ENCODE results near the gene ADGRG1.

DNA sequence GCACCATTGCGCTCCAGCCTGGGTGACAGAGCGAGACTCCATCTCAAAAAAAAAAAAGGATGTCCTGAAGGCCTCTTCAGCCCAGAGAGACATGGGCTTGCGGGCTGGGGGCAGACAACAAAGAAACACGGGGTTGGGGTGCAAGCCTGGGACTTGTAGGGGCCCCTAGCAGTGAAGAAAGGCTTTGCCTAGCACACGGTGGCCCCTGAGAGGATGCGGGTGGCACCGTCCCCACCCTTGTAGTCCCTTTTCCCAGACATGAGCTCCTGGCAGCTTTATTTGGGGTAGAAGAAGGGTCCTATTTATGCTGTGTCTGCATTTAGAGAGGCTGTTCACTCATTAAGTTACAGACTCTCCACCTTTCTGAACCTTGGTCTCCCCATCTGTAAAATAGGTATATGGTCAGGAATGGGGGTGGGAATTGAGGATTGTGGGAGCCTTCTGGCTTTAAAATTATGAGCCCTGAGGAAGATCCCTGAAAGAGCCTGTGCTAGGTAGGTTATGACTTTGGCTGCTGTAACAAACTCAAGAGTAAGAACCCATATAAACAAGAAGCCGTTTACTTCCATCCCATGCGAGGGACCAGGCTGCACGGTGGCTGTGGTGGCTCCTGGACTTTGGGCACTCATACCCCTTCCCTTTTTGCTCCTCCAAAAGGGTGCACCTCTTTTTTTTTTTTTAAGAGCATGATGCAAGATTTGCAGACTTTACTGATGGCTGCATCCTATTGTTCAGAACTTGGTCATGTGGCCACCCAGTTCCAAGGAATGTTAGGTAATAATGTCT lies 20.6 kb upstream of the ADGRG1 start:
- TF ChIP-seq, protein P1, sequence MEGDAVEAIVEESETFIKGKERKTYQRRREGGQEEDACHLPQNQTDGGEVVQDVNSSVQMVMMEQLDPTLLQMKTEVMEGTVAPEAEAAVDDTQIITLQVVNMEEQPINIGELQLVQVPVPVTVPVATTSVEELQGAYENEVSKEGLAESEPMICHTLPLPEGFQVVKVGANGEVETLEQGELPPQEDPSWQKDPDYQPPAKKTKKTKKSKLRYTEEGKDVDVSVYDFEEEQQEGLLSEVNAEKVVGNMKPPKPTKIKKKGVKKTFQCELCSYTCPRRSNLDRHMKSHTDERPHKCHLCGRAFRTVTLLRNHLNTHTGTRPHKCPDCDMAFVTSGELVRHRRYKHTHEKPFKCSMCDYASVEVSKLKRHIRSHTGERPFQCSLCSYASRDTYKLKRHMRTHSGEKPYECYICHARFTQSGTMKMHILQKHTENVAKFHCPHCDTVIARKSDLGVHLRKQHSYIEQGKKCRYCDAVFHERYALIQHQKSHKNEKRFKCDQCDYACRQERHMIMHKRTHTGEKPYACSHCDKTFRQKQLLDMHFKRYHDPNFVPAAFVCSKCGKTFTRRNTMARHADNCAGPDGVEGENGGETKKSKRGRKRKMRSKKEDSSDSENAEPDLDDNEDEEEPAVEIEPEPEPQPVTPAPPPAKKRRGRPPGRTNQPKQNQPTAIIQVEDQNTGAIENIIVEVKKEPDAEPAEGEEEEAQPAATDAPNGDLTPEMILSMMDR (conservative IDR thresholded peaks at IDR 0.05) = no peak
- TF ChIP-seq EZH2 (IDR thresholded peaks at IDR 0.05; ENCODE audit: low read depth) = no peak
